Smooth muscle cell (in vitro differentiated cells): Measurements from ENCODE around the gene CASP9. TPM values are rescaled to one million over a fixed set of nuclear protein-coding genes. Genes with fewer than 3 reads are reported as not detected.

Experiments used
- DNase-seq: peaks from one replicate; lab custom pipeline; 2025; ENCODE audit not compliant: unreplicated experiment; lab: John Stamatoyannopoulos, UW
- H2AFZ ChIP-seq: fragments of 200-600 bp; sonication (generic); 2 replicates; pipeline ENCODE4 v1.6.0; 2016; ENCODE audit warnings: antibody characterized with exemption, low read depth, mild to moderate bottlenecking
- H3F3A ChIP-seq: fragments of 200-600 bp; sonication (generic); 2 replicates; pipeline ENCODE4 v1.6.0; 2017; ENCODE audit warnings: antibody characterized with exemption, low read depth
- H3K27ac ChIP-seq: fragments of 200-600 bp; sonication (generic); 2 replicates; pipeline ENCODE4 v1.5.1; 2016; ENCODE audit warnings: low read depth, mild to moderate bottlenecking
- H3K27me3 ChIP-seq: fragments of 200-600 bp; sonication (generic); 2 replicates; pipeline ENCODE4 v1.6.1; 2016; ENCODE audit warnings: low read depth, mild to moderate bottlenecking
- H3K36me3 ChIP-seq: fragments of 200-600 bp; sonication (generic); 2 replicates; pipeline ENCODE4 v1.5.1; 2016; ENCODE audit warnings: low read depth
- H3K4me1 ChIP-seq: fragments of 200-600 bp; sonication (generic); 2 replicates; pipeline ENCODE4 v1.5.1; 2016; ENCODE audit warnings: low read depth
- H3K4me2 ChIP-seq: fragments of 200-600 bp; sonication (generic); 2 replicates; pipeline ENCODE4 v1.6.0; 2016; ENCODE audit warnings: mild to moderate bottlenecking
- H3K4me3 ChIP-seq: fragments of 200-600 bp; sonication (generic); 2 replicates; pipeline ENCODE4 v1.5.1; 2016; ENCODE audit warnings: mild to moderate bottlenecking
- H3K79me2 ChIP-seq: fragments of 200-600 bp; sonication (generic); 2 replicates; pipeline ENCODE4 v1.6.0; 2016; ENCODE audit warnings: low read depth, mild to moderate bottlenecking
- H3K9ac ChIP-seq: fragments of 200-600 bp; sonication (generic); 2 replicates; pipeline ENCODE4 v1.6.0; 2016; ENCODE audit warnings: low read depth
- H3K9me3 ChIP-seq: fragments of 200-600 bp; sonication (generic); replicated peaks from 2 replicates; pipeline ENCODE4 v1.5.1; 2016; ENCODE audit warnings: low read depth
- H4K20me1 ChIP-seq: fragments of 200-600 bp; sonication (generic); 2 replicates; pipeline ENCODE4 v1.6.0; 2016; ENCODE audit warnings: low read depth
- CTCF ChIP-seq: fragments of 200-600 bp; sonication (generic); IDR thresholded peaks from 2 replicates; pipeline ENCODE4 v1.5.1; 2017; ENCODE audit warnings: borderline replicate concordance, mild to moderate bottlenecking, antibody characterized with exemption; ENCODE audit not compliant: insufficient read depth, poor library complexity, severe bottlenecking
- WGBS: methylation state at CpG from one replicate; pipeline ENCODE4 v1.1.7; 2016; ENCODE audit warnings: low lambda C conversion rate; 5-methylcytosine and 5-hydroxymethylcytosine counted together
- polyA plus RNA-seq: library from polyadenylated mRNA; unstranded; fragments of >200 nt; fragmentation: Nextera tagmentation; extraction: Ambion mirVana; gene quantifications from 2 replicates; pipeline ENCODE4 v1.2.1, GENCODE V29; 2016
- total RNA-seq: library from RNA; depleted of rRNA; stranded (reverse); fragments of >200 nt; gene quantifications from 2 replicates; pipeline ENCODE4 v1.2.3, GENCODE V29; 2014

CASP9 gene
- total and polyA plus RNA-seq, 2 experiments from 2014 or later: 4.2 to 4.8 TPM

- Histone ChIP-seq H2AFZ (no peak overlapping the region), H4K20me1 (no peaks in the 10 kb centered on the region), H3F3A (no peaks in the 10 kb centered on the region), H3K9ac (no peak overlapping the region), H3K79me2 (no peaks in the 10 kb centered on the region), H3K9me3 (no peaks in the 10 kb centered on the region), H3K4me2 (no peak overlapping the region), H3K4me1 (no peaks in the 10 kb centered on the region), H3K27me3 (no peaks in the 10 kb centered on the region), H3K4me3 (no peak overlapping the region), H3K27ac (no peak overlapping the region), H3K36me3 (no peaks in the 10 kb centered on the region)
- TF ChIP-seq CTCF: no peak
- WGBS: 88% methylated on average over 3 of the region's 3 CpGs
- DNase-seq: no peak
Measured at GRCh38 chr1:15513919-15514318, 10.1 kb downstream of the CASP9 start.

DNA sequence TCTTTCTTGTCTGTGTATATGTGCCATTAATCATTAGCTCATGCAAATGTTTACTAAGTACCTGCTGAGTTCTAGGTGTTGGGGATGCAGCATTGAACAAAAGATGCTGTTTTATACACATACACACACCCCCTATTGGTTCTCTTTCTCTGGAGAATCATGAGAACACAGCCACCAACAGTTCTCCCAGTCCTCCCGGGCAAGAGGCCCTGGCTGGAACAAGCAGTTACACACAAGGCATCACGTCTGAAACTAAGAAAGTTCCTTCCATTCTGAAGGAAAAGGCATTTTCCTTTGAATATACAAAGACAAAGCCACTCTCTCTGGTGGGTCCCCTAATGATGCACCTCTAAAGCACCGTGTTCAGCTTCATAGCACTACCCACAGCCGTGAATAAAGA is 10.8 kb downstream of the CASP9 start:
- Histone ChIP-seq H3K9ac (no peak overlapping the region), H3K4me1 (no peaks in the 10 kb centered on the region), H3K9me3 (no peaks in the 10 kb centered on the region), H3F3A (no peaks in the 10 kb centered on the region), H3K27ac (no peak overlapping the region), H3K79me2 (no peaks in the 10 kb centered on the region), H3K4me2 (no peak overlapping the region), H3K4me3 (no peak overlapping the region), H2AFZ (no peak overlapping the region), H4K20me1 (no peaks in the 10 kb centered on the region), H3K36me3 (no peaks in the 10 kb centered on the region), H3K27me3 (no peaks in the 10 kb centered on the region)
- no peak for DNase-seq
- TF ChIP-seq CTCF: no peak
- WGBS: 90% methylated on average over 4 of the region's 4 CpGs

GRCh38 chr1:15510611-15511405 is 13.2 kb downstream of the CASP9 start:
- no peak overlapping the region for H3K9ac ChIP-seq
- no peak overlapping the region for H3K4me2 ChIP-seq
- H3K4me1 ChIP-seq: no peaks in the 10 kb centered on the region
- H3K9me3 ChIP-seq: no peaks in the 10 kb centered on the region
- no peak for TF ChIP-seq CTCF
- H3K27me3 ChIP-seq: no peaks in the 10 kb centered on the region
- DNase-seq: no peak
- H4K20me1 ChIP-seq: no peaks in the 10 kb centered on the region
- H3F3A ChIP-seq: no peaks in the 10 kb centered on the region
- no peaks in the 10 kb centered on the region for H3K36me3 ChIP-seq
- no peak overlapping the region for H3K4me3 ChIP-seq
- H3K79me2 ChIP-seq: no peaks in the 10 kb centered on the region
- H3K27ac ChIP-seq: no peak overlapping the region
- 95% methylated on average over 8 of the region's 8 CpGs for WGBS
- no peak overlapping the region for H2AFZ ChIP-seq

DNA sequence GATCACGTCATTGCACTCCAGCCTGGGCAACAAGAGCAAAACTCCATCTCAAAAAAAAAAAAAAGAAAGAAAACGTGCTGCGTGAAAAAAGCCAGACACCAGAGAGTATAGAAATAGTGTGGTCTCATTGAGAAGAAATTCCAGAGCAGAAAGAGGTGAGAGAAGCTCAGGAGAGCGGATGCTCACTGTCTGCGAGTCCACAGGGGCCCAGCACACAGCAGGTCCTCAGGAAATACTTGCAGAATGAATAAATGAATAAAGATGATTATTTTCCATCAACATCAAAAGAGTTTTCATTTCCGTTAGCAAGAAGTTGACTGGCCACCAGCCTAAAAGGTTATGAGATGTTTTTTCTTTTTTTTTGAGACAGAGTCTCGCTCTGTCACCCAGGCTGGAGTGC is 14.4 kb downstream of the CASP9 start:
- 80% methylated on average over 7 of the region's 7 CpGs for WGBS

More for the DNA sequence above, 14.4 kb downstream of the CASP9 start:
- Histone ChIP-seq H3K4me1 (no peaks in the 10 kb centered on the region), H3K9me3 (no peaks in the 10 kb centered on the region), H3K27ac (no peak overlapping the region), H3K27me3 (no peaks in the 10 kb centered on the region), H4K20me1 (no peaks in the 10 kb centered on the region), H3F3A (no peaks in the 10 kb centered on the region), H2AFZ (no peak overlapping the region), H3K9ac (no peak overlapping the region), H3K4me3 (no peak overlapping the region), H3K36me3 (no peaks in the 10 kb centered on the region), H3K79me2 (no peaks in the 10 kb centered on the region), H3K4me2 (no peak overlapping the region)
- no peak for TF ChIP-seq CTCF
- DNase-seq: no peak
